HG03439 (cell line): Measurements from ENCODE around the gene C1orf105.

ENCODE experiments used
- ATAC-seq: cut with Tn5 transposase; IDR thresholded peaks from one replicate; pipeline ENCODE4 v1.9.1; 2021; ENCODE audit warnings: mild to moderate bottlenecking, moderate library complexity; ENCODE audit not compliant: unreplicated experiment

Gene C1orf105

GRCh38 chr1:172453607-172454006 lies 33.1 kb downstream of the C1orf105 start:
- ATAC-seq = no peak

DNA sequence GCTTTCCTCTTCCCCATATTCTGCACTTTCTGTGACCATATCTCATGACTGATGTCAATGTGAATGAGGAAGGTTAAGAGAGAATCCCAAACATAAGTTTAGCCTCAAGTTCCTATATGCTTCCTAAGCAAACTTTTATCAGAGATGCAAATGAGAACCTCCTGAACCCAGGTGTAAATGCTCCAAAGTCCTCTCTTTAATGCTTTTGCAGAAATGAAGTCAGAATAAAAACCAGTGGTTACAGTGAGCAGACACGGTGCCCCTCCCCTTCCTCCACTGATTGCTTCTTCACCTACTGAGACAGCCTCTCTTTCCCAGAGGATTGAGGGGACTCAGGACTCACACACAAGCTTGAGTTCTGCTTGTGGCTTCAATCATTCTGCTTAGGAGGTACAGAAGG lies 35.0 kb downstream of the C1orf105 start:
- no peak for ATAC-seq

DNA sequence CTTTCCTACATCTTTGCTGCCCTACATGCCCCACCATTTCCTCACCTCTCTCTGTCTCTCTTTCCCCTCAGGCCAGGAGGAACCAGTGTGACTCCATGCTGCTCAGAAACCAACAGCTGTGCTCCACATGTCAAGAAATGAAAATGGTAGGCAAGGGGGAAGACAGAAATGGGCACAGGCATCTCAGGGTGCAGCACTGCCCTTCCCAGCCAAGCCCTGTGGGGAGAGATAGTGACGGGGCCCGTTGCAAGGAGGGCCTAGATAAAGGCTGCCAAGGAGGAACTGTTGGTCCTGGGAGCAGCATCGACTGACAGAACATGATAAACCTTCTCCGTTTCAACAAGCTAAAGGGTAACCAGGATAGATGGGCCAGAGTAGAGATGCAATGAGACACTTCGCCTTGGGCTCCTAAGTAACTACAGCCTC lies 35.9 kb downstream of the C1orf105 start:
- no peak for ATAC-seq

GRCh38 chr1:172457479-172458130 lies 37.1 kb downstream of the C1orf105 start:
- no peak for ATAC-seq

GRCh38 chr1:172460177-172460576 lies 39.7 kb downstream of the C1orf105 start:
- ATAC-seq = no peak

- no peak for ATAC-seq
Observed at GRCh38 chr1:172460887-172461315, 40.4 kb downstream of the C1orf105 start.

DNA sequence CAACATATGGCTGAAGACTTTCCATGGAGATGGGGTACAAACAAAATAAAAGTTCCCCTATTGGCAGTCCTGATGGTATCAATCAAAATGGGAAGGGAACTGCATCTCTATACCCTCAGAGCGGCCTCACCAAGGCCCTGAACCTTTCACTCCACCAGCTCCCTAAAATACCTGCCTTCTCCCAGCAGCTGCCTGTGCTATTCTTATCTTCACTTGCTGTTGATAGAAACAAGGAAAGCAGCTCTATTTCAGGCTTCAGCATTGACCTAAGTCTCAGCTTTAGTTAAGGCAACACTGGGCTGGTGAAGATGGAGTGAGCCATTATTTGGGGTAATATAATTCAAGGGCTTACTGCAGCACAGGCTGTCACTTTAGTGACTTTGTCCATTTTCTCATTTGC lies 45.1 kb downstream of the C1orf105 start:
- no peak for ATAC-seq

DNA sequence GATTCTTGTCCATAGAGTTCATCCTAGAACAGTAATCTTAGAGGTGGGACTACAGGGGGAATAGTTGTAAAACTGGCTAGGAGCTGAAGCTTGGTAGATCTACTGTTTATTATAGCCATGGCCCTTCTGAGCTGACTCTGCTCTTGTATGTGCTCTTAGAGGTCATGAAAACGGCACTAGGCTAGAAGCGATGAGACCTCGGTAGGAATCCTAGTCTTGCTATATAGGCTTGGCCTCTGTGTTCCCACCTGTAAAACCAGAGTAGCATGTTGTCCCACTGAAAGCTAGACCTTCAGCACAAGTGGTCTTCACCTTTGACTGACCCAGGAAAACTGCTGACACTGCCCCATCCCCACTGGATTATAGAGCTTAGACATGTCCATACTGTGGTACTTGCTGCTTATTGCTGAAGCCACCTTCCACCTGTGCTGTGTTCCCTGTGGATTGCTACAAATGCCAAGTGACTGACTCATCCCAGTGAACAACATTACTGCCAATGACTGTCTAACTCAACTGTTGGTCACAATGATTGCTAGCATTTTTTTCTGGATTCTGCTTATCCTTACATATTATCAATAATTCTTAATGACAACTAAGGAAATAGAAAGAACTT lies 46.4 kb downstream of the C1orf105 start:
- no peak for ATAC-seq

- ATAC-seq = no peak
Observed at GRCh38 chr1:172467446-172467845, 47.0 kb downstream of the C1orf105 start.

GRCh38 chr1:172468296-172468695 lies 47.8 kb downstream of the C1orf105 start:
- no peak for ATAC-seq

GRCh38 chr1:172469717-172470116 lies 49.2 kb downstream of the C1orf105 start:
- ATAC-seq = no peak

GRCh38 chr1:172470149-172470548 lies 49.7 kb downstream of the C1orf105 start:
- no peak for ATAC-seq

DNA sequence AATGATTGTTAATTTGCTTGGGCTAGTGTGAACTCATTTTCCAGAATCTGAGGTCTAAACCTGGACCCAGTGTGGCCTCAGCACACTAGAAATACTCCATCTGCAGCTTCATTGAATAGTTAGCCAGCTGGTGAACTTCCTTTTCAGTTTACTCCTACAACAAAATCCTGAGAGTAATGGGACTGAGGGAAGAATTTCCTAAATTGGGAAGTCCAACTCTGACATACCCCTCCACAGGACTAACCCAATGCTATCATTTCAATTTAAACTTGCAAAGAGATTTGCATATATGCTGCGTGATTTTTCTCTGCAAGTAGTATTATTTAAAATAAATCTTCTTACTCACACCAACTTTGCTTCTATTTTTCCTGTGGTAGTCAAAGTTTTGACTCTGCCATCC lies 51.2 kb downstream of the C1orf105 start:
- no peak for ATAC-seq

DNA sequence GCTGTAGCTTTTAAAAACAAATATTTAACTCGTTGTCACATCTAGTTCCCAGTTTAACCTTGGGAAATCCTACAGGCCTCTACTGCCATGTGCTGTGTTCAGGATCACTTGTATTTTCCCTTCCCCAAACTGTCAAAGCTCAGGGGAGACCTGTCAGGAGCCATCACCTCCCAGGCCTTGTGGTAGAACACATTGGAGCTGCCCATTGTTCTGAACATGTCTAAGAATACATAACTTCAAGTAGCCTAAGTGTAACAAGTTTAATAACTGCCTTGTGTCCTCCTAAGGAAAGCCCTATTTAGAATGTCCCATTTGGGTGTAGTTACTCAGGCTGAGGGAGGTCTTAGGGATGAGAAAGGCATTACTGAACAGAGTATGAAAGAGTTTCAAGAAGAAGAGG lies 52.0 kb downstream of the C1orf105 start:
- ATAC-seq = no peak

DNA sequence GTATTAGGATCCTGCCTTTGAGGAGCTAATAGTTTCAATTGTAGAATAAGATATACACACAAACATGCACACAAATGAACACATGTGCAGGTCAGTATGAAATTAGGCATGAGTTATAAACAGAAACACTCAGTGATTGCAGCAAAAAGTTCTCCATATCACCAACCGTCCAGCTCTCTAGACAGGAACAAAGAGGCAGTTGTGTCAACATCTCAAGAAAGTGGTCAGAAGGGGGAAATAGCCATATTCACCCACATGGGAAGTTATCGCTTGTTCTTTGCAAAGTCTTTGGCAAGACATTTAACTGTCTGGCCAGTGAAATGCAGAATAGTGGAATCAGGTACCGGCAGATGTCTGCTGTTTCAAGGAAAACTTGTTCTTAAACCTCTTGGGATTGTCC lies 52.8 kb downstream of the C1orf105 start:
- no peak for ATAC-seq

GRCh38 chr1:172473842-172474241 lies 53.4 kb downstream of the C1orf105 start:
- no peak for ATAC-seq

DNA sequence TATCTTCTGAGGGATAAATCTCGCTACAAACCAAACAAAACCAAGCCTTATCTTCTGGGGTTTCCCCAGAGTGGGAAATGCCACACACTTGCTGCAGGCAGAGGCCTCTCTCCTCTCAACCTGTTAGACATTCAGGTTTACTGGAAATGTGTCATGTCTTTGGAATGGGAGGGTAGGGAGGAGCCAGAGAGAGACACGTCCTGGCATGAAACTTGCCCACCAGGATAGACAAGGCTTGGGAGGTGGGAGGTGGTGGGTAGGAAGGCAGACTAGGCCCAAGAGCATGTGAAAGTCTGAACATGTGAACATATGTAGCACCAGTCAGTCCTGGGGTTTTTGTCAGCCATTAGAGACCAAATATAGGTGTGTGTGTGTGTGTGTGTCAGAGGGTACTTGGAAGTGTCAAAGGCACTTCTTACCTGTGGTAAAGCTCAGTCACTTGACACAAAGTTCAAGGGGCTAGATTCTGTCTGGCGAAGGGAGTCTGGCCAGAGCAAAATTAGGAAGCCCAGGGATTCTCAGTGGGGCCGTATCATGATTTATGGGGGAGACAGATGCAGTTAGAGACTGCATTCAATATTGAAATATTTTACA lies 55.8 kb downstream of the C1orf105 start:
- no peak for ATAC-seq

DNA sequence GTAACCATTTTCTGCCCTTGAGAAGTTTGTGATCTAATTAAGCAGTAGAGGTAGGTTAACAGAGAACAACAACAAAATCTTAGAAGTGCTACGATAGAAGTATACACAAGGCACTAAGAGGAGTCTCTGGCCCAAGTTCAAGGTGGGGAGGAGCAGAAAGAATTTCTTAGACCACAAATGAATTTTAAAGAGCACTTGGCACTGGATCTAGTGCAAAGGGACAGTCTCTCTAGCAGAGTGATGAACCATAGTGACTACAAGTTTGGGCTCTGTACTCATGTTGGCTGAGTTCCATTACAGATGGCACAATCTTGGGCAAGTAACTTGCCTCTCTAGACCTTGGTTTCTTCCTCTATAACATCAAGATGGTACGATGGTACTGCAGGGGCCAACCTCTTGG lies 56.7 kb downstream of the C1orf105 start:
- ATAC-seq = no peak

GRCh38 chr1:172477741-172478140 lies 57.3 kb downstream of the C1orf105 start:
- no peak for ATAC-seq

DNA sequence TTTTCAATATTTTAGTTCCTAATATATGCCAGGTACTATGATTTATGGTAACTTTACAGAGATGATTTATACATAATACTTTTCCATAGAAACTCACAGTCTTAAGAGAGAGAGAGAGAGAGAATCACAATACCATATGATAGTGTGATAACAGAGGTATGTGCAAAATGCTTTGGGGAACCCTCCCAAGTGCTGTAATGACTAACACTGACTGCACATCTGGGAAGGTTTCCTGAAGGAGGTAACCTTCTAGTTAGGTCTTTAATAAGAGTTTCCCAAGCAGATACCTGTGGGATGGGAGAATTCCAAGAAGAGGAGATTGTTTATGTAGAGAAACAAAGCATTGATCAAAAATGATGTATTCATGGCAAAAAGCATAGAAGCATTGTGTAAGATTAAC lies 58.0 kb downstream of the C1orf105 start:
- ATAC-seq = no peak

GRCh38 chr1:172480431-172480830 lies 59.9 kb downstream of the C1orf105 start:
- no peak for ATAC-seq

GRCh38 chr1:172482044-172482443 lies 61.6 kb downstream of the C1orf105 start:
- no peak for ATAC-seq
